GM12878 (cell line): ENCODE data around the gene CXCL14. TPM values are rescaled to one million over a fixed set of nuclear protein-coding genes. Genes with fewer than 3 reads are reported as not detected.

Experiments used
- ATAC-seq: fragments of 200-7000 bp; cut with Tn5 transposase; 3 replicates; pipeline ENCODE4 v1.9.1; 2020; ENCODE audit warnings: mild to moderate bottlenecking, moderate library complexity
- BruUV-seq: library from RNA; stranded (reverse); fragments of 400-500 nt; replicated peaks from 2 replicates; lab custom pipeline; 2021; lab: Mats Ljungman, UMichigan
- CTCF ChIA-PET: fragments of 300-600 bp; sonication (Branson Sonifier 250); formaldehyde crosslinking; extraction: SDS; loops from one replicate; lab custom pipeline; 2021; ENCODE audit warnings: inconsistent platforms; lab: Yijun Ruan, JAX
- POLR2A ChIA-PET: fragments of 350-600 bp; formaldehyde crosslinking; extraction: SDS; loops from one replicate; lab custom pipeline; 2021; ENCODE audit warnings: inconsistent platforms; lab: Charles Lee
- RAD21 ChIA-PET: fragments of 300-600 bp; sonication (Branson Sonifier 250); formaldehyde crosslinking; loops from one replicate; lab custom pipeline; 2023; ENCODE audit warnings: antibody characterized with exemption; ENCODE audit not compliant: unreplicated experiment; lab: Charles Lee
- SMC1A ChIA-PET: fragments of 300-600 bp; sonication (Branson Sonifier 250); formaldehyde crosslinking; loops from one replicate; lab custom pipeline; 2023; ENCODE audit not compliant: unreplicated experiment, uncharacterized antibody; lab: Charles Lee
- DNase-seq: peaks from one replicate; pipeline ENCODE4 v3.0.0-alpha.2; 2011; ENCODE audit warnings: low read depth, low spot score
- FAIRE-seq: peaks from 3 replicates; lab custom pipeline; 2011; peaks lifted over from hg19 to GRCh38; lab: Jason Lieb, UNC
- H2AFZ ChIP-seq: 2 replicates; pipeline ENCODE4 v1.6.0; 2011; ENCODE audit warnings: low read depth, low read length, control low read depth; ENCODE audit not compliant: control insufficient read depth
- H3K27ac ChIP-seq: 2 replicates; pipeline ENCODE4 v1.5.1; 2011; ENCODE audit warnings: control low read depth; ENCODE audit not compliant: control insufficient read depth, insufficient read depth
- H3K27me3 ChIP-seq, 2 experiments: replicated peaks in 1 of 2; 2 replicates each; pipeline versions ENCODE4 v1.6.0 to v1.6.1; 2011; ENCODE audit warnings: low read length in 1 of 2; ENCODE audit not compliant: control insufficient read depth in 2 of 2, insufficient read depth in 2 of 2
- H3K36me3 ChIP-seq, 2 experiments: 2 replicates each; pipeline ENCODE4 v1.5.1; 2011; ENCODE audit warnings: low read length in 1 of 2; ENCODE audit not compliant: control insufficient read depth in 2 of 2, insufficient read depth in 2 of 2
- H3K4me1 ChIP-seq: 2 replicates; pipeline ENCODE4 v1.6.1; 2011; ENCODE audit warnings: mild to moderate bottlenecking, low read length, moderate library complexity, mixed read lengths; ENCODE audit not compliant: control insufficient read depth, insufficient read depth
- H3K4me2 ChIP-seq: 2 replicates; pipeline ENCODE4 v1.6.0; 2011; ENCODE audit warnings: control low read depth; ENCODE audit not compliant: control insufficient read depth, insufficient read depth
- H3K4me3 ChIP-seq: fragments of 200-600 bp; sonication (generic); 2 replicates; pipeline ENCODE4 v1.5.1; 2016
- H3K79me2 ChIP-seq: 2 replicates; pipeline ENCODE4 v1.6.0; 2011; ENCODE audit warnings: low read length; ENCODE audit not compliant: control insufficient read depth, insufficient read depth
- H3K9ac ChIP-seq: 2 replicates; pipeline ENCODE4 v1.8.0; 2011; ENCODE audit warnings: low read length, control low read depth, mixed read lengths; ENCODE audit not compliant: control insufficient read depth, insufficient read depth
- H3K9me3 ChIP-seq: replicated peaks from 3 replicates; pipeline ENCODE4 v1.5.1; 2011; ENCODE audit warnings: mild to moderate bottlenecking, low read length; ENCODE audit not compliant: control insufficient read depth, insufficient read depth
- H4K20me1 ChIP-seq: 2 replicates; pipeline ENCODE4 v1.6.0; 2011; ENCODE audit not compliant: control insufficient read depth, insufficient read depth
- CBFB ChIP-seq: IDR thresholded peaks from 2 replicates; pipeline ENCODE4 v1.6.1; 2016; ENCODE audit warnings: antibody characterized with exemption, low read depth
- CHD2 ChIP-seq: IDR thresholded peaks from 2 replicates; pipeline ENCODE4 v1.6.1; 2011; ENCODE audit warnings: low read depth, low read length, improper control_type of control experiment, borderline replicate concordance
- EED ChIP-seq: sonication (generic); IDR thresholded peaks from 2 replicates; pipeline ENCODE4 v1.6.1; 2016; ENCODE audit warnings: antibody characterized with exemption, low read depth
- HDAC2 ChIP-seq: fragments of 200-600 bp; sonication (generic); IDR thresholded peaks from 2 replicates; pipeline ENCODE4 v1.6.1; 2017
- HDGF ChIP-seq: fragments of 450-650 bp; IDR thresholded peaks from 2 replicates; pipeline ENCODE4 v1.6.1; 2016; ENCODE audit warnings: antibody characterized with exemption
- IKZF1 ChIP-seq: fragments of 450-650 bp; conservative IDR thresholded peaks from 2 replicates; pipeline ENCODE4 v1.6.1; 2017; ENCODE audit warnings: antibody characterized with exemption, mild to moderate bottlenecking
- NR2F1 ChIP-seq: fragments of 450-650 bp; conservative IDR thresholded peaks from 2 replicates; pipeline ENCODE4 v1.6.1; 2017; ENCODE audit warnings: mild to moderate bottlenecking
- NRF1 ChIP-seq: conservative IDR thresholded peaks from 2 replicates; pipeline ENCODE4 v1.6.1; 2011; ENCODE audit warnings: mild to moderate bottlenecking, low read depth, low read length, improper control_type of control experiment
- SPI1 ChIP-seq: IDR thresholded peaks from 2 replicates; pipeline ENCODE4 v1.6.1; 2011; ENCODE audit warnings: low read depth, mild to moderate bottlenecking, low read length, moderate library complexity, borderline replicate concordance; ENCODE audit not compliant: insufficient read depth
- TAF1 ChIP-seq: IDR thresholded peaks from 2 replicates; pipeline ENCODE4 v1.6.1; 2011; ENCODE audit warnings: mild to moderate bottlenecking, low read depth, low read length, borderline replicate concordance
- TBL1XR1 ChIP-seq: IDR thresholded peaks from 2 replicates; pipeline ENCODE4 v1.6.1; 2012; ENCODE audit warnings: low read depth, low read length, improper control_type of control experiment
- WGBS: methylation state at CpG from one replicate; pipeline ENCODE4 v1.1.6; 2016; ENCODE audit warnings: low lambda C conversion rate; ENCODE audit not compliant: insufficient replicate concordance, insufficient coverage; ENCODE audit errors: missing lambda C conversion rate; 5-methylcytosine and 5-hydroxymethylcytosine counted together
- in situ Hi-C: fragments of 300-500 bp; cut with MboI; formaldehyde crosslinking; loops from 9 replicates; pipeline ENCODE4 v1.14.3; 2018; ENCODE audit warnings: mixed read lengths
- intact Hi-C: fragments of 100-400 bp; cut with micrococcal nuclease; formaldehyde crosslinking; loops from one replicate; pipeline ENCODE4 v1.14.2; 2022; ENCODE audit not compliant: unreplicated experiment
- polyA plus RNA-seq, 11 experiments: library from polyadenylated mRNA; depleted of rRNA in 4 of 11; unstranded in 6 of 11; stranded (reverse) in 5 of 11; fragments of >200 nt; fragmentation: Nextera tagmentation in 4 of 11; fragmentation: Illumina TruSeq in 1 of 11; extraction: Ambion mirVana in 4 of 11; extraction: Trizol in 1 of 11; gene quantifications; 1 replicate in 1 of 11; 2 replicates in 10 of 11; pipeline versions ENCODE4 v1.2.1 to v1.2.3, GENCODE V29; 2011 to 2016; ENCODE audit warnings: inconsistent platforms in 2 of 11, missing spikeins in 2 of 11, low read depth in 1 of 11
- total RNA-seq, 4 experiments: library from RNA; depleted of rRNA in 3 of 4; stranded (reverse); fragments of >200 nt in 3 of 4; fragmentation: Illumina TruSeq in 1 of 4; extraction: Trizol in 1 of 4; gene quantifications; 2 replicates each; pipeline versions ENCODE4 v1.2.1 to v1.2.3, GENCODE V29; 2013 to 2021
- TF ChIP-seq, protein P1 (sequence below): IDR thresholded peaks from 2 replicates; pipeline ENCODE4 v1.6.1; 2012; ENCODE audit warnings: low read depth, low read length, improper control_type of control experiment
- TF ChIP-seq, protein P2 (sequence below): fragments of 450-650 bp; IDR thresholded peaks from 2 replicates; pipeline ENCODE4 v1.6.1; 2017; ENCODE audit warnings: antibody characterized with exemption, mild to moderate bottlenecking, moderate library complexity
- TF ChIP-seq, protein P3 (sequence below): fragments of 150-350 bp; IDR thresholded peaks from 2 replicates; pipeline ENCODE4 v1.6.1; 2016; ENCODE audit warnings: low read depth, low read length

Gene CXCL14
- total and polyA plus RNA-seq, 10 of the 15 experiments (the other 5 are each of a cell fraction or from before 2014, with no cell fraction given): 0.05 TPM; not detected in 9

- no peak for FAIRE-seq
- no peaks in the 10 kb centered on the region for H4K20me1 ChIP-seq
- ChIA-PET CTCF (no interaction called here), RAD21 (no interaction called here), SMC1A (no interaction called here)
- DNase-seq: no peak
- no peak overlapping the region for H3K4me3 ChIP-seq
- no peak overlapping the region for H3K27ac ChIP-seq
- no peak for ATAC-seq
- no peaks in the 10 kb centered on the region for H3K36me3 ChIP-seq
- 28% methylated on average over 2 of the region's 2 CpGs for WGBS
- H3K4me2 ChIP-seq: no peak overlapping the region
- TF ChIP-seq SPI1 (no peak), HDGF (no peak), CBFB (no peak), NR2F1 (no peak), EED (no peak), NRF1 (no peak), CHD2 (no peak), TAF1 (no peak), HDAC2 (no peak), TBL1XR1 (no peak), IKZF1 (no peak)
- TF ChIP-seq, protein P1, sequence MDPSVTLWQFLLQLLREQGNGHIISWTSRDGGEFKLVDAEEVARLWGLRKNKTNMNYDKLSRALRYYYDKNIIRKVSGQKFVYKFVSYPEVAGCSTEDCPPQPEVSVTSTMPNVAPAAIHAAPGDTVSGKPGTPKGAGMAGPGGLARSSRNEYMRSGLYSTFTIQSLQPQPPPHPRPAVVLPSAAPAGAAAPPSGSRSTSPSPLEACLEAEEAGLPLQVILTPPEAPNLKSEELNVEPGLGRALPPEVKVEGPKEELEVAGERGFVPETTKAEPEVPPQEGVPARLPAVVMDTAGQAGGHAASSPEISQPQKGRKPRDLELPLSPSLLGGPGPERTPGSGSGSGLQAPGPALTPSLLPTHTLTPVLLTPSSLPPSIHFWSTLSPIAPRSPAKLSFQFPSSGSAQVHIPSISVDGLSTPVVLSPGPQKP: no peak
- TF ChIP-seq, protein P2, sequence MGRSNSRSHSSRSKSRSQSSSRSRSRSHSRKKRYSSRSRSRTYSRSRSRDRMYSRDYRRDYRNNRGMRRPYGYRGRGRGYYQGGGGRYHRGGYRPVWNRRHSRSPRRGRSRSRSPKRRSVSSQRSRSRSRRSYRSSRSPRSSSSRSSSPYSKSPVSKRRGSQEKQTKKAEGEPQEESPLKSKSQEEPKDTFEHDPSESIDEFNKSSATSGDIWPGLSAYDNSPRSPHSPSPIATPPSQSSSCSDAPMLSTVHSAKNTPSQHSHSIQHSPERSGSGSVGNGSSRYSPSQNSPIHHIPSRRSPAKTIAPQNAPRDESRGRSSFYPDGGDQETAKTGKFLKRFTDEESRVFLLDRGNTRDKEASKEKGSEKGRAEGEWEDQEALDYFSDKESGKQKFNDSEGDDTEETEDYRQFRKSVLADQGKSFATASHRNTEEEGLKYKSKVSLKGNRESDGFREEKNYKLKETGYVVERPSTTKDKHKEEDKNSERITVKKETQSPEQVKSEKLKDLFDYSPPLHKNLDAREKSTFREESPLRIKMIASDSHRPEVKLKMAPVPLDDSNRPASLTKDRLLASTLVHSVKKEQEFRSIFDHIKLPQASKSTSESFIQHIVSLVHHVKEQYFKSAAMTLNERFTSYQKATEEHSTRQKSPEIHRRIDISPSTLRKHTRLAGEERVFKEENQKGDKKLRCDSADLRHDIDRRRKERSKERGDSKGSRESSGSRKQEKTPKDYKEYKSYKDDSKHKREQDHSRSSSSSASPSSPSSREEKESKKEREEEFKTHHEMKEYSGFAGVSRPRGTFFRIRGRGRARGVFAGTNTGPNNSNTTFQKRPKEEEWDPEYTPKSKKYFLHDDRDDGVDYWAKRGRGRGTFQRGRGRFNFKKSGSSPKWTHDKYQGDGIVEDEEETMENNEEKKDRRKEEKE: no peak
- TF ChIP-seq, protein P3, sequence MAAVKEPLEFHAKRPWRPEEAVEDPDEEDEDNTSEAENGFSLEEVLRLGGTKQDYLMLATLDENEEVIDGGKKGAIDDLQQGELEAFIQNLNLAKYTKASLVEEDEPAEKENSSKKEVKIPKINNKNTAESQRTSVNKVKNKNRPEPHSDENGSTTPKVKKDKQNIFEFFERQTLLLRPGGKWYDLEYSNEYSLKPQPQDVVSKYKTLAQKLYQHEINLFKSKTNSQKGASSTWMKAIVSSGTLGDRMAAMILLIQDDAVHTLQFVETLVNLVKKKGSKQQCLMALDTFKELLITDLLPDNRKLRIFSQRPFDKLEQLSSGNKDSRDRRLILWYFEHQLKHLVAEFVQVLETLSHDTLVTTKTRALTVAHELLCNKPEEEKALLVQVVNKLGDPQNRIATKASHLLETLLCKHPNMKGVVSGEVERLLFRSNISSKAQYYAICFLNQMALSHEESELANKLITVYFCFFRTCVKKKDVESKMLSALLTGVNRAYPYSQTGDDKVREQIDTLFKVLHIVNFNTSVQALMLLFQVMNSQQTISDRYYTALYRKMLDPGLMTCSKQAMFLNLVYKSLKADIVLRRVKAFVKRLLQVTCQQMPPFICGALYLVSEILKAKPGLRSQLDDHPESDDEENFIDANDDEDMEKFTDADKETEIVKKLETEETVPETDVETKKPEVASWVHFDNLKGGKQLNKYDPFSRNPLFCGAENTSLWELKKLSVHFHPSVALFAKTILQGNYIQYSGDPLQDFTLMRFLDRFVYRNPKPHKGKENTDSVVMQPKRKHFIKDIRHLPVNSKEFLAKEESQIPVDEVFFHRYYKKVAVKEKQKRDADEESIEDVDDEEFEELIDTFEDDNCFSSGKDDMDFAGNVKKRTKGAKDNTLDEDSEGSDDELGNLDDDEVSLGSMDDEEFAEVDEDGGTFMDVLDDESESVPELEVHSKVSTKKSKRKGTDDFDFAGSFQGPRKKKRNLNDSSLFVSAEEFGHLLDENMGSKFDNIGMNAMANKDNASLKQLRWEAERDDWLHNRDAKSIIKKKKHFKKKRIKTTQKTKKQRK: no peak
- TF ChIP-seq, all 136 proteins: peak for 0
- POLR2A ChIA-PET: no interaction called here
- Histone ChIP-seq H3K9me3 (no peaks in the 10 kb centered on the region), H2AFZ (no peak overlapping the region), H3K4me1 (0 out of 2 replicates have a peak, but pooled peaks cover 3% of the 10 kb centered on the region), H3K79me2 (no peaks in the 10 kb centered on the region), H3K27me3 (peaks cover 0 to 1% of the 10 kb centered on the region in 2 experiments; a peak in 2 of 4 replicates), H3K9ac (no peak overlapping the region)
- BruUV-seq: no TSS peak
- in situ Hi-C loops: no loop called here
- intact Hi-C loops: no loop called here
Observed at GRCh38 chr5:135594416-135594960, 15.7 kb upstream of the CXCL14 start.
